ENCODE results near the gene DPF1. TPM values are rescaled to one million over a fixed set of nuclear protein-coding genes. Genes with fewer than 3 reads are reported as not detected.

Gene DPF1
- total RNA-seq, 2 donors from 2014 or later: not detected

DNA sequence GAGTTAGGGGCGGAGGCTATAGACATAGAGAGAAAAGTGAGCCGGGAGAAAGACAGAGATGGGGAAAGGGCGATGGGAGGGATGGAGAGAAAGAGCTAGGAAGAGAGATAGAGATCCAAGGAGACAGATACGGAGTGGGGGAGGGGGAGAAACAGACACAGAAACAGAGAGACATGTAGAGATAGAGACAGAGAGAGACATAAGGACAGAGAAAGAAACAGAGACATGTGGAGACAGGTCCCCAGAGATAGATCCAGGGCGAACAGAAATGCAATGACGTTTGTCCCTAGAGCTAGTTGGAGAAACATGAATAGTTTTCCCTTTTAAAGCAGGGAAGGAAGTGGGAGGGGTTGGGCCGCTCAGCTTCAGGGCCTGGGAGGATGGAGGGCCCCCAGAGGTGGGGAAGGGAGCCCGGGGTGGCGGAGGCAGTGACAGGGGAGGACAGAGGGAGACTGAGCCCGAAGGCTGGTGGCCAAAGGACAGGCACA is 27.6 kb upstream of the DPF1 start:
- ATAC-seq: no peak

DNA sequence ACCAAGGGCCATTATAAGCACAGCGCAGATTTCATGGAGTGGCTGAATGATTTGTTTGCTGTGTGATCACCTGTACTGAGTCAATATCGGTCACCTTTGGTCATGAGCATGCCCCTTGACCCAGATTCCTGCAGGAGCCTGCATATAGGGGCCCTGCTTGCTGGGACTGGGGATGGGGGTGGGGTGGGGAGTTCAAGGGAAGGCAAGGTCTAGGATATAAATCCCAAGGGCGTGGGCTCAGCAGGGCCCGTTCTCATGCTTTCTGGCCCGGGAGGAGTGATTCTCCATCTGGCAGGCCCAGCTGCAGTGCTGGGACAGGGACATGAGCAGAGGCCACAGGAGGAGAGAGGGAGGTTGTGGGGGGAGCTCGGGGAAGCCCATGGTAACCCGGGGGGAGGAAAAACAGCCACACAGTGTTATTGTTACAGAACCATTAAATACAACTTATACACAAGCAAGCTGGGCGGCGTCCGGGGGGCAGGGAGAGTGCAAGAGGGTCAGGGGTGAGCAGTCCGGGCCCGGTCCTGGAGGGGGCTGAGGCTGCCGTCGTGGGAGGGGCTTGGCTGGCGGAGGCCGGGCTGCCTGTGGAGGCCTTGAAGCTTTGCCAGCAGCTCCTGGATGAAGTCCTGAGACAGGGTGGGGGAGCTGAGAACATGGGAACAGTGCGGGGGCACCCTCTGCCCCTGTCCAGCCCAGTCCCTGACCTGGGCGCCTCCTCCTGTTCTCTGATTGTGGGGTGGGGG is 27.0 kb upstream of the DPF1 start:
- peak overlapping the region in 3 of 4 donors; percentile 48 to 62 (median 53) for H3K27ac ChIP-seq

More for the DNA sequence above, 27.6 kb upstream of the DPF1 start:
- intact Hi-C loops (cut with DNase I): no loop called here
- H3K4me3 ChIP-seq: no peak overlapping the region
- DNase-seq: peak in 1 of 4 donors; percentile 24
- H3K27ac ChIP-seq: peak overlapping the region in 3 of 4 donors; percentile 48 to 62 (median 53)
- peaks cover 0 to 4% of the 10 kb centered on the region in 2 donors for H3K27me3 ChIP-seq
- H3K9me3 ChIP-seq: no peaks in the 10 kb centered on the region
- peaks cover 44% of the 10 kb centered on the region for H3K4me1 ChIP-seq
- 31 to 38% methylated on average over 10 of the region's 10 CpGs for WGBS, 2 donors
- no peaks in the 10 kb centered on the region for H3K36me3 ChIP-seq (replicated peaks in 1 of 2; ENCODE audit: insufficient read depth in 1 of 2, low read depth in 2 of 2)
- TF ChIP-seq, protein P1, sequence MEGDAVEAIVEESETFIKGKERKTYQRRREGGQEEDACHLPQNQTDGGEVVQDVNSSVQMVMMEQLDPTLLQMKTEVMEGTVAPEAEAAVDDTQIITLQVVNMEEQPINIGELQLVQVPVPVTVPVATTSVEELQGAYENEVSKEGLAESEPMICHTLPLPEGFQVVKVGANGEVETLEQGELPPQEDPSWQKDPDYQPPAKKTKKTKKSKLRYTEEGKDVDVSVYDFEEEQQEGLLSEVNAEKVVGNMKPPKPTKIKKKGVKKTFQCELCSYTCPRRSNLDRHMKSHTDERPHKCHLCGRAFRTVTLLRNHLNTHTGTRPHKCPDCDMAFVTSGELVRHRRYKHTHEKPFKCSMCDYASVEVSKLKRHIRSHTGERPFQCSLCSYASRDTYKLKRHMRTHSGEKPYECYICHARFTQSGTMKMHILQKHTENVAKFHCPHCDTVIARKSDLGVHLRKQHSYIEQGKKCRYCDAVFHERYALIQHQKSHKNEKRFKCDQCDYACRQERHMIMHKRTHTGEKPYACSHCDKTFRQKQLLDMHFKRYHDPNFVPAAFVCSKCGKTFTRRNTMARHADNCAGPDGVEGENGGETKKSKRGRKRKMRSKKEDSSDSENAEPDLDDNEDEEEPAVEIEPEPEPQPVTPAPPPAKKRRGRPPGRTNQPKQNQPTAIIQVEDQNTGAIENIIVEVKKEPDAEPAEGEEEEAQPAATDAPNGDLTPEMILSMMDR (IDR thresholded peaks at IDR 0.05): no peak
- TF ChIP-seq POLR2A (IDR thresholded peaks at IDR 0.05): no peak

DNA sequence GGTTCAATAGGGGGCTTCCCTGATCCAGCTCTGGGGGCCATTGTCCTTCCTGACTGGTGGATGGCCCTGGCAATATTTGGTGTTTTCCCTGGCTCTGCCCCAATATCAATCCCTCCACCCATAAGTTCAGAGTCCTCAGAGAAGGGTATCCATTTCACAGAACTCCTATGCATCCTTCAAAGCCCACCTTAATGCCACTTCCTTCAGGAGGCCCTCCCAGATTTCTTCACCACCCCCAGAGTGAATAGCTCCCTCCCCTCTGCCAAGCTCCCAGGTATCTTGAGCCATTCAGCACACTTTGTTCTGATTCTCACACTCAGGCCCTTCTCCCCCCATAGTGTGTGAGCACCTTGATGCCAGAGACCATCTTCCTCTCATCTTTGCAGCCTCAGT is 26.4 kb upstream of the DPF1 start:
- intact Hi-C loops (cut with DNase I): no loop called here
- DNase-seq: no peak
- H3K4me3 ChIP-seq: no peak overlapping the region

More for the DNA sequence above, 27.0 kb upstream of the DPF1 start:
- Histone ChIP-seq H3K4me3 (no peak overlapping the region), H3K36me3 (replicated peaks in 1 of 2; ENCODE audit: insufficient read depth in 1 of 2, low read depth in 2 of 2) (no peaks in the 10 kb centered on the region), H3K27me3 (no peaks in the 10 kb centered on the region), H3K4me1 (peaks cover 37% of the 10 kb centered on the region), H3K9me3 (no peaks in the 10 kb centered on the region)
- DNase-seq: peak; percentile 61 to 84 (median 76)
- 11 to 26% methylated on average over 15 to 18 of the region's 18 CpGs for WGBS, 2 donors
- no peak for TF ChIP-seq POLR2A (IDR thresholded peaks at IDR 0.05)
- TF ChIP-seq, protein P1 (IDR thresholded peaks at IDR 0.05): no peak
- peak; percentile 40 for ATAC-seq
- intact Hi-C loops (cut with DNase I): no loop called here

DNA sequence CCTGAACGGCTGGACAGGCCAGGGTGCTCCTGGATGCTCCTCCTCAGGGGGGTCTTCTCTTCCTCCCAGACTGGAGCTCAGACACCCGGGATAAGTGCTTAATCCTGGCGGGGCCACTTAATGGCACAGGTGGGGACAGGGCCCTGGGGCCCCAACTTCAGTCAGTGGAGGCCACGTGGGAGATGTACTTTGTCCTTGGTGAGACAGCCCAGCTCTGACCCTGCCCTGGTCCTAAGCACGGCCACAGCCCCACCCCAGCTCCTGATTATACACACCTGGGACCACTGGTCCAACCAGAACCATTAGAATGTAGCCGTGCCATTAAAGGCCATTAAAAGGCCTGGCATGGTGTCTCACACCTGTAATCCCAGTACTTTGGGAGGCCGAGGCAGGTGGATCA is 24.4 kb upstream of the DPF1 start:
- no peak overlapping the region for H3K4me3 ChIP-seq
- H3K27ac ChIP-seq: no peak overlapping the region
- intact Hi-C loops (cut with DNase I): no loop called here
- H3K4me1 ChIP-seq: peaks cover 26% of the 10 kb centered on the region
- TF ChIP-seq POLR2A (IDR thresholded peaks at IDR 0.05): no peak
- TF ChIP-seq, protein P1 (IDR thresholded peaks at IDR 0.05): no peak
- no peaks in the 10 kb centered on the region for H3K36me3 ChIP-seq (replicated peaks in 1 of 2; ENCODE audit: insufficient read depth in 1 of 2, low read depth in 2 of 2)
- ATAC-seq (no peak), DNase-seq (no peak)
- WGBS, 2 donors: 81 to 89% methylated on average over 5 to 7 of the region's 7 CpGs
- H3K27me3 ChIP-seq: no peaks in the 10 kb centered on the region
- no peaks in the 10 kb centered on the region for H3K9me3 ChIP-seq

More for the DNA sequence above, 26.4 kb upstream of the DPF1 start:
- Histone ChIP-seq H3K4me1 (peaks cover 32% of the 10 kb centered on the region), H3K27ac (peak overlapping the region in 3 of 4 donors; percentile 48 to 62 (median 53)), H3K27me3 (no peaks in the 10 kb centered on the region), H3K9me3 (no peaks in the 10 kb centered on the region), H3K36me3 (replicated peaks in 1 of 2; ENCODE audit: insufficient read depth in 1 of 2, low read depth in 2 of 2) (no peaks in the 10 kb centered on the region)
- no peak for ATAC-seq
- no peak for TF ChIP-seq POLR2A (IDR thresholded peaks at IDR 0.05)
- TF ChIP-seq, protein P1 (IDR thresholded peaks at IDR 0.05): no peak

Data from body of pancreas (tissue), 4 donors.